ENCODE results near the gene RIC3.

RIC3 gene

DNA sequence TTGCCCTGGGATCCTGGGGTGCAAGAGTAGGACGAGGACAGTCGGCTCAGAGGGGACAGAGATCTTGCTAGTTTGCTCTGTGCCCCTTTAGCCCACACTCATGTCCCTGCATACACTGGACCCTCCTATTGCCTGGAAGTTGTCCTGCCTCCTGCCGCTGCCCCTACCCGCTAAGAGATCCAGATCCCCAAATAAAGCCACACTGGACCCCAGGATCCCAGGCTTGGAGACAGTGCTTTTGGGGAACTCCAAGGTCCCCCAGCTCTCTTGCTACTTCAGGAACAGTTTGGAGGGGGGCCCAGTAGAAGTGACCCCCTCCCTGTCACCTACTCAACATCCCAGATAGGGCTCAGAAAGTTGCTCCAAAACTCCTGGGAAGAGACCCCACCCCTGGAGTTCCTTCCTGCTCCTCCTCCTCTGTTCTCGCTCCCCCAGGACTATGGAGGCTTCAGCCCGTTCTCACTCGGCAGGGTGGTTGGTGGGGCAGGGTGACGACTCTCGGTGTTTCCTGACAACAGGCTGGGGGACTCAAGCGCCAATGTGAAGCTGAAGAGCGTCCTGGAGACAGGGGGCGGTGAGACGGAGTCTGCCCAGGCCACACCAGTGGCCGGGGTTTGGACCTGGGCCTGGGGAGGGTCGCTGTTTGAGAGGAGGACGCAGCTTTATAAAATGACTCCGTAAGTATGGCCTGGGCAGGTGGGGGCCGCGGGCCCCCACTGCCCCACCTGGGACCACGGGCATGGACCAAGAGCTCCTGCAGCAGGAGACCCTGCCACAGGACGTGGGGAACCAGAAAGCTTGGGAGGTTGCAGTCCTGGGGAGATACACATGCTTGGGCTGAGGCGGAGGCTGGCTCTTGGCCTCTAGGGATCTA, 107.0 kb downstream of the RIC3 start:
- TF ChIP-seq, protein P1, sequence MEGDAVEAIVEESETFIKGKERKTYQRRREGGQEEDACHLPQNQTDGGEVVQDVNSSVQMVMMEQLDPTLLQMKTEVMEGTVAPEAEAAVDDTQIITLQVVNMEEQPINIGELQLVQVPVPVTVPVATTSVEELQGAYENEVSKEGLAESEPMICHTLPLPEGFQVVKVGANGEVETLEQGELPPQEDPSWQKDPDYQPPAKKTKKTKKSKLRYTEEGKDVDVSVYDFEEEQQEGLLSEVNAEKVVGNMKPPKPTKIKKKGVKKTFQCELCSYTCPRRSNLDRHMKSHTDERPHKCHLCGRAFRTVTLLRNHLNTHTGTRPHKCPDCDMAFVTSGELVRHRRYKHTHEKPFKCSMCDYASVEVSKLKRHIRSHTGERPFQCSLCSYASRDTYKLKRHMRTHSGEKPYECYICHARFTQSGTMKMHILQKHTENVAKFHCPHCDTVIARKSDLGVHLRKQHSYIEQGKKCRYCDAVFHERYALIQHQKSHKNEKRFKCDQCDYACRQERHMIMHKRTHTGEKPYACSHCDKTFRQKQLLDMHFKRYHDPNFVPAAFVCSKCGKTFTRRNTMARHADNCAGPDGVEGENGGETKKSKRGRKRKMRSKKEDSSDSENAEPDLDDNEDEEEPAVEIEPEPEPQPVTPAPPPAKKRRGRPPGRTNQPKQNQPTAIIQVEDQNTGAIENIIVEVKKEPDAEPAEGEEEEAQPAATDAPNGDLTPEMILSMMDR (IDR thresholded peaks at IDR 0.05) = no peak

DNA sequence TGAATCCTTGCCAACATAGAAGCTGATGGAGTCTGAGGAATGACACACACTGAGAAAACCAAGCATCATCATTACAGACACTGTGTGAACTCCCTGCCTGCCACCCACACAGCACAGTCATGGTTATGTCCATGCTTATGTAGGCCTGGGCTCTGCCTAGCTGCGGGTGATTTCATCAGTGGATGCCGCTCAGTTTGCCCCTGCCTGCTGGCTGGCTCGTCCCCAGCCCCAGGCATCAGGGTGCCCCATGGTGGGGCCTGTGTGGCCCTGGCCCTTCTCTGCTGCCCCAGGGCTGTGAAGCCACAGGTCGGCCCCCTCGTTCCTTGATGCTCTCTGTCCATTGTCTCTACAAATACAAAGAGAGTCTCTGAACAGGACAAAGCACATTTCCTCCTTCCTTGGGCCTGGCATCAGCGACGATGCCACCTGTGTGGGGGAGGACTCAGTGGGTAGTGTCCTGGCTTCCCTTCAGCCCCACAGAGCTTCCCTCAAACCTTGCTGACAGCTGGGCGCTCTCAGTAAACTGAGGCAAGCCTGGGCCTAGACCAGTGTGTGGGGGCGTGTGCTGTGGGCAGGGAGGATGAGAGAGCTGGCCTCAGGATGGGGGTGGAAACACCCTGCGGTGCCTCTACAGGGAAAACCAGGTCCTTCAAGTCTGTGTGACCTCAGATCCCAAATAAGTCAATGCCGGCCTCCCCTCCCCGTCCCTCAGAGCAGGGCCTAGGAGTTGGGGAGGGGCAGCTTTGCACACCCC, 107.8 kb downstream of the RIC3 start:
- TF ChIP-seq, protein P1 (IDR thresholded peaks at IDR 0.05) = no peak

DNA sequence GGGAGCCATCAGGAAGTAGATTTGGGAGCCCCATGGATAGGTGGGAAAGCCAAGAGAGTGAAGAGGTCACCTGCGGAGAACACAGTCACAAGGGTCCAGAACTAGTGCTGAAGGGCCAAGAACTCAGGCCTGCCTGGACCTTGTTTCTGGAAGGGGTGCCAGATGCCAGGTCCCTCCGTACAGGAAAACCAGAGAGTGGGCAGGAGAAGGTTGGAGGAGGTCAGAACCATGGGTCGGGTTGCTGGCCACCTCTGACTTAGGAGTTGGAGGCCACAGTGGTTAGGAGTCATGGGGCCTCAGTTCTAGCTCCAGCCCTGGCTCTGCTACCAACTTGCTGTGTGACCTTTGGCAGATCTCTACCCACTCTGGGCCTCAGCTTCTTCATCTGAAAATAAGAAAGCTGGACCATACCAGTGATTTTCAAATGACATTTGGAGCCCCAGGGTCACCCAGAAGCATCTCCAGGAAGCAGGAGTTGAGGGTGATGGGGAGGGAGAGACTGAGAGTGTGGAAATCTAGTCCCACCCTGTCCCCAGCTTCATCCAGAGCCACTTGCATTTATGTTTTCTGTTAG, 108.6 kb downstream of the RIC3 start:
- TF ChIP-seq, protein P1 (IDR thresholded peaks at IDR 0.05) = no peak

DNA sequence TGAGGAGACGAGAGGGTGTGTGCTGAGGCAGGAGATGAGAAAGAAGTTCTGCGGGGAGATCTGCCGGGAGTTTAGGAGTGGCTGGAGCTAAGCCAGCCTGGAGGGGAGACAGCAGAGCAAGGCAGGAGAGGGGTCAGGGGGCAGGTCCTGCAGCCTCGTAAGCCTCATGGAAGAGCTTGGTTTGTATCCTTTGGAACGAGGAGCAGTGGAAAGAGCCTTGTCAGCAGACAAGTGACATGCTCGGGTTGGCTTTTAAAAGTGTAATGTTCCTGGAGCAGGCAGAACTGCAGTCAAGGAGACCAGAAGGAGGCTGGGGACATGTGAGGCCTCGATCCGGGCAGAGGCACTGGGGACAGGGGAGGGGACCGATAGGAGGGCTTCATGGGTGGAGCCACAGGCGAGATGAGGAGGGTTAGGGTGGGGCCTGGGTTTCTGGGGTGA, 109.2 kb downstream of the RIC3 start:
- TF ChIP-seq, protein P1 (IDR thresholded peaks at IDR 0.05) = no peak

DNA sequence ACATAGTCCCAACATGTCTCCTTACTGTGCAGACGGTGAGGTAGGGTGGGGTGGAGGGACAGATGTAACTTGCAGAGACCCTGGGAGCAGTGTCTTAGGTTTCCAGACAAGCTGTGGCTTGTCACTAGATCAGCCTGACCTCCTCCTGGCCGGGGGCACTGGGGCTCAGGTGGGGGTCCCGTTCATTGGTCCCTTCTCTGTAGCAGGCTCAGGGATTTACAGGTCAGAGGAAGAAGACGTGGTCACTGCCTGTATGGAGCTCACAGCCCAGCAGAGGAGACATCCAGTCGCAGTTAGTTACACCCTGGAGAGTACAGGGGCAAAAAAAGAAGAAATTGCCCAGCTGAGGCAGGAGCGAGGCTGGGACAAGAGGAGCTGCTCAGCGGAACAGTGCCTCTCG, 109.8 kb downstream of the RIC3 start:
- TF ChIP-seq, protein P1 (IDR thresholded peaks at IDR 0.05) = no peak

DNA sequence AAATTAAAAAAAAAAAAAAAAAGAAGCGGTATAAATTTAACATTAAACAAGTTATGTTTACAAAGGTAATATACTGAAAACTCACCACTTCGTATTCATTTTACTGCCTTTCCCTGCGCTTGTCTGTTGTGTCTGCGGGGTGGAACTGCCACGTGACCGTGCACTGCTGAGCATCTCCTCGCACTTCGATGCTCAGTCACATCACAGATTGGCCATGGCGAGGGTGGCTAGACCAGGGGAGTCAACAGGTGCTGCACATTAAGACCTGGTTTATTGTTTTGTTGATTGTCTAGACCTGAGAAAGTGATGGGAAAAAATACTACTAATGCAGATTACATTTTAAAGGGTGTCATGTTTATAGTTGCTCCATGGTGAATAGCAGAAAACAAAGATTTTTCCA, 110.6 kb downstream of the RIC3 start:
- TF ChIP-seq, protein P1 (IDR thresholded peaks at IDR 0.05) = no peak

DNA sequence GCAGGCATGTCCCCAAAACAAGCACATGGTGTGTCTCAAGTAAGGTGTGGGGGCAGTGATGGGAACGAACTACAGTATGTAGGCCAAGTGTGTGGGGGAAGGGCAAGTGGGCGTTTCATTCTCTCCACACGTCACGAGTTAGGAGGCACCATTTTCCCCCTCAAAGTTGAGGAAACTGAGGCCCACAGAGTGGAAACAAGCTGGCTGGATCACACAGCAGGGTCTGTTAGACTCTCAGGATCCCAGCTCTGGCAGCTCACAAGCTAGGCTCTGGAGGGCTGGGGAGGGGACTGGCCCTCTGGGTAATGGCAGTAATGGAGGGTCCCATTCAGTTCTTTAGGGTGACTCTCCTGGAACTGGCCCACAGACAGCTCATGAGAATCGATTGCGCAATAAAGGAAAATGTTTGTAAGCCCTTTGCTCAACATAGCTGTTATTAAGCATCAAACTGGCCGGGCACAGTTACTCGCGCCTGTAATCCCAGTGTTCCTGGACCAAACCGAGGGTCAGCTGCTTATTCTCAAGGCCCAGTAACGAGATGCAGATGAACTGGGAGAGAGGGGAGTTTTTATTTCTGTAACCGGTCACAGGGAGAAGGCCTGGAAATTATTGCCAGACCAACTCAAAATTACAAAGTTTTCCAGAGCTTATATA, 111.9 kb downstream of the RIC3 start:
- TF ChIP-seq, protein P1 (IDR thresholded peaks at IDR 0.05) = no peak
